BJ (cell line): ENCODE results near the gene B4GALT1. TPM values are rescaled to one million over a fixed set of nuclear protein-coding genes. Genes with fewer than 3 reads are reported as not detected.

ENCODE experiments used
- CTCF ChIA-PET: fragments of 350-600 bp; formaldehyde crosslinking; extraction: SDS; loops from one replicate; lab custom pipeline; 2021; ENCODE audit warnings: antibody characterized with exemption, inconsistent platforms; lab: Yijun Ruan, JAX
- POLR2A ChIA-PET: fragments of 300-600 bp; sonication (Branson Sonifier 250); formaldehyde crosslinking; extraction: SDS; loops from one replicate; lab custom pipeline; 2021; ENCODE audit warnings: antibody characterized with exemption; lab: Charles Lee
- DNase-seq: peaks from one replicate; pipeline ENCODE4 v3.0.0-alpha.2; 2011; ENCODE audit warnings: low read depth
- H3K27me3 ChIP-seq: 2 replicates; pipeline ENCODE4 v1.6.0; 2011; ENCODE audit warnings: low read length; ENCODE audit not compliant: control insufficient read depth, insufficient read depth
- H3K36me3 ChIP-seq: 2 replicates; pipeline ENCODE4 v1.5.1; 2011; ENCODE audit warnings: low read length; ENCODE audit not compliant: control insufficient read depth, insufficient read depth
- H3K4me3 ChIP-seq: 2 replicates; pipeline ENCODE4 v1.5.1; 2011; ENCODE audit warnings: low read depth, mild to moderate bottlenecking, control low read depth, low read length
- CTCF ChIP-seq: IDR thresholded peaks from 2 replicates; pipeline ENCODE4 v1.5.1; 2011; ENCODE audit warnings: low read depth, mild to moderate bottlenecking, control low read depth, inconsistent platforms, low read length, moderate library complexity; ENCODE audit not compliant: insufficient read depth
- polyA plus RNA-seq: library from polyadenylated mRNA; depleted of rRNA; stranded (reverse); fragments of >200 nt; gene quantifications from 2 replicates; pipeline ENCODE4 v1.2.3, GENCODE V29; 2011

Gene B4GALT1
- polyA plus RNA-seq, 1 experiment, result 85.6 TPM

GRCh38 chr9:33116860-33117259 is 50.3 kb downstream of the B4GALT1 start:
- H3K4me3 ChIP-seq, result no peak overlapping the region
- no peak for DNase-seq
- H3K36me3 ChIP-seq, result peaks cover 20% of the 10 kb centered on the region
- H3K27me3 ChIP-seq, result no peaks in the 10 kb centered on the region
- CTCF ChIA-PET, result interaction anchor here (0.9 to 1.4 kb wide), 3 partner anchors 9 to 98 kb away, joined by 3 to 5 read pairs (median 3); no protein-coding TSS in a partner anchor
- POLR2A ChIA-PET, result no interaction called here
- no peak for TF ChIP-seq CTCF

- no peak overlapping the region for H3K4me3 ChIP-seq
- ChIA-PET POLR2A (no interaction called here), CTCF (no interaction called here)
- no peak for DNase-seq
- H3K27me3 ChIP-seq, result no peaks in the 10 kb centered on the region
- no peak for TF ChIP-seq CTCF
- peaks cover 24% of the 10 kb centered on the region for H3K36me3 ChIP-seq
These were observed 52.4 kb downstream of the B4GALT1 start for GRCh38 chr9:33114746-33115145.

GRCh38 chr9:33113799-33114547 is 53.2 kb downstream of the B4GALT1 start:
- POLR2A ChIA-PET, result no interaction called here
- Histone ChIP-seq H3K4me3 (no peak overlapping the region), H3K36me3 (peaks cover 21% of the 10 kb centered on the region), H3K27me3 (no peaks in the 10 kb centered on the region)
- no peak for DNase-seq
- CTCF ChIA-PET, result no interaction called here
- no peak for TF ChIP-seq CTCF

- H3K36me3 ChIP-seq, result peaks cover 21% of the 10 kb centered on the region
- CTCF ChIA-PET, result no interaction called here
- H3K27me3 ChIP-seq, result no peaks in the 10 kb centered on the region
- no peak overlapping the region for H3K4me3 ChIP-seq
- no peak for DNase-seq
- POLR2A ChIA-PET, result no interaction called here
- TF ChIP-seq CTCF, result no peak
These were observed 55.0 kb downstream of the B4GALT1 start for GRCh38 chr9:33112094-33112493.

GRCh38 chr9:33111631-33112030 is 55.5 kb downstream of the B4GALT1 start:
- DNase-seq, result no peak
- H3K36me3 ChIP-seq, result peaks cover 21% of the 10 kb centered on the region
- CTCF ChIA-PET, result no interaction called here
- POLR2A ChIA-PET, result no interaction called here
- no peak overlapping the region for H3K4me3 ChIP-seq
- no peaks in the 10 kb centered on the region for H3K27me3 ChIP-seq
- TF ChIP-seq CTCF, result no peak
